ENCODE results near the gene ASCC1. TPM values are rescaled to one million over a fixed set of nuclear protein-coding genes. Genes with fewer than 3 reads are reported as not detected.

Gene ASCC1
- total RNA-seq, 4 donors from 2014 or later = 24.4 to 42.4 (median 35.2) TPM

- Histone ChIP-seq H3K36me3 (peaks cover 0 to 36% of the 10 kb centered on the region in 2 donors), H3K9me3 (no peaks in the 10 kb centered on the region), H3K27ac (no peak overlapping the region), H3K4me1 (peaks cover 0 to 8% (median 0%) of the 10 kb centered on the region in 3 donors), H3K4me3 (no peak overlapping the region), H3K27me3 (no peaks in the 10 kb centered on the region)
- 84 to 89% methylated on average over 4 of the region's 4 CpGs for WGBS, 2 donors (ENCODE audit: low coverage in 1 of 2)
- TF ChIP-seq CTCF (IDR thresholded peaks at IDR 0.05) = no peak
- no peak for TF ChIP-seq POLR2AphosphoS5 (IDR thresholded peaks at IDR 0.05)
- no peak for TF ChIP-seq POLR2A (IDR thresholded peaks at IDR 0.05)
- TF ChIP-seq EP300 (IDR thresholded peaks at IDR 0.05) = no peak
- no peak for ATAC-seq
These were observed 92.5 kb downstream of the ASCC1 start for GRCh38 chr10:72123616-72124015.

- no peaks in the 10 kb centered on the region for H3K9me3 ChIP-seq
- no peak overlapping the region for H3K4me3 ChIP-seq
- WGBS, 2 donors (ENCODE audit: low coverage in 1 of 2) = 100% methylated on average over 2 of the region's 4 CpGs; no CpG with 5 or more reads in 1 of the 2 donors
- no peak for ATAC-seq
- no peak for TF ChIP-seq CTCF (IDR thresholded peaks at IDR 0.05)
- no peak overlapping the region for H3K27ac ChIP-seq
- peaks cover 0 to 29% of the 10 kb centered on the region in 2 donors for H3K36me3 ChIP-seq
- no peaks in the 10 kb centered on the region for H3K27me3 ChIP-seq
- peaks cover 0 to 8% (median 0%) of the 10 kb centered on the region in 3 donors for H3K4me1 ChIP-seq
These were observed 93.9 kb downstream of the ASCC1 start for GRCh38 chr10:72122221-72122620.

- 100% methylated on average over 1 of the region's 1 CpG; no CpG with 5 or more reads in 1 of the 2 donors for WGBS, 2 donors (ENCODE audit: low coverage in 1 of 2)
- Histone ChIP-seq H3K4me3 (no peak overlapping the region), H3K36me3 (peaks cover 0 to 24% of the 10 kb centered on the region in 2 donors), H3K4me1 (peaks cover 0 to 8% (median 0%) of the 10 kb centered on the region in 3 donors), H3K27ac (no peak overlapping the region), H3K9me3 (no peaks in the 10 kb centered on the region), H3K27me3 (no peaks in the 10 kb centered on the region)
- TF ChIP-seq POLR2AphosphoS5 (IDR thresholded peaks at IDR 0.05) = no peak
- no peak for TF ChIP-seq CTCF (IDR thresholded peaks at IDR 0.05)
- TF ChIP-seq EP300 (IDR thresholded peaks at IDR 0.05) = no peak
- no peak for TF ChIP-seq POLR2A (IDR thresholded peaks at IDR 0.05)
- no peak for ATAC-seq
These were observed 94.7 kb downstream of the ASCC1 start for GRCh38 chr10:72121389-72121788.

GRCh38 chr10:72116372-72116771 lies 99.7 kb downstream of the ASCC1 start:
- Histone ChIP-seq H3K9me3 (no peaks in the 10 kb centered on the region), H3K27ac (no peak overlapping the region), H3K36me3 (peaks cover 0 to 21% of the 10 kb centered on the region in 2 donors), H3K27me3 (no peaks in the 10 kb centered on the region), H3K4me1 (peaks cover 0 to 12% (median 0%) of the 10 kb centered on the region in 3 donors), H3K4me3 (no peak overlapping the region)
- ATAC-seq = no peak
- 87 to 100% methylated on average over 1 to 2 of the region's 2 CpGs for WGBS, 2 donors (ENCODE audit: low coverage in 1 of 2)
- TF ChIP-seq POLR2AphosphoS5 (IDR thresholded peaks at IDR 0.05) = no peak
- no peak for TF ChIP-seq EP300 (IDR thresholded peaks at IDR 0.05)
- TF ChIP-seq CTCF (IDR thresholded peaks at IDR 0.05) = no peak
- no peak for TF ChIP-seq POLR2A (IDR thresholded peaks at IDR 0.05)

GRCh38 chr10:72114706-72115450 lies 101.2 kb downstream of the ASCC1 start:
- 61 to 76% methylated on average over 2 of the region's 2 CpGs for WGBS, 2 donors (ENCODE audit: low coverage in 1 of 2)
- no peak overlapping the region for H3K27ac ChIP-seq

More at GRCh38 chr10:72114706-72115450, 101.2 kb downstream of the ASCC1 start:
- Histone ChIP-seq H3K27me3 (no peaks in the 10 kb centered on the region), H3K9me3 (no peaks in the 10 kb centered on the region), H3K4me1 (peaks cover 0 to 13% (median 0%) of the 10 kb centered on the region in 3 donors), H3K4me3 (no peak overlapping the region), H3K36me3 (peaks cover 0 to 19% of the 10 kb centered on the region in 2 donors)
- no peak for TF ChIP-seq CTCF (IDR thresholded peaks at IDR 0.05)
- TF ChIP-seq POLR2AphosphoS5 (IDR thresholded peaks at IDR 0.05) = no peak
- TF ChIP-seq POLR2A (IDR thresholded peaks at IDR 0.05) = no peak
- no peak for TF ChIP-seq EP300 (IDR thresholded peaks at IDR 0.05)
- no peak for ATAC-seq

Measured in gastroesophageal sphincter (tissue), 4 donors.